Activated CD8-positive, alpha-beta memory T cell treated with anti-CD3 and anti-CD28 coated beads for 4 hours (primary cell): ENCODE measurements around the gene RTBDN.
A peak's percentile ranks its signal among the peaks of the same experiment; 100 is the strongest.

Experiments
- DNase-seq, 2 donors: peaks; one replicate each; pipeline ENCODE4 v3.0.0-alpha.2; 2020; ENCODE audit warnings: low read depth in 2 of 2

Gene RTBDN

DNA sequence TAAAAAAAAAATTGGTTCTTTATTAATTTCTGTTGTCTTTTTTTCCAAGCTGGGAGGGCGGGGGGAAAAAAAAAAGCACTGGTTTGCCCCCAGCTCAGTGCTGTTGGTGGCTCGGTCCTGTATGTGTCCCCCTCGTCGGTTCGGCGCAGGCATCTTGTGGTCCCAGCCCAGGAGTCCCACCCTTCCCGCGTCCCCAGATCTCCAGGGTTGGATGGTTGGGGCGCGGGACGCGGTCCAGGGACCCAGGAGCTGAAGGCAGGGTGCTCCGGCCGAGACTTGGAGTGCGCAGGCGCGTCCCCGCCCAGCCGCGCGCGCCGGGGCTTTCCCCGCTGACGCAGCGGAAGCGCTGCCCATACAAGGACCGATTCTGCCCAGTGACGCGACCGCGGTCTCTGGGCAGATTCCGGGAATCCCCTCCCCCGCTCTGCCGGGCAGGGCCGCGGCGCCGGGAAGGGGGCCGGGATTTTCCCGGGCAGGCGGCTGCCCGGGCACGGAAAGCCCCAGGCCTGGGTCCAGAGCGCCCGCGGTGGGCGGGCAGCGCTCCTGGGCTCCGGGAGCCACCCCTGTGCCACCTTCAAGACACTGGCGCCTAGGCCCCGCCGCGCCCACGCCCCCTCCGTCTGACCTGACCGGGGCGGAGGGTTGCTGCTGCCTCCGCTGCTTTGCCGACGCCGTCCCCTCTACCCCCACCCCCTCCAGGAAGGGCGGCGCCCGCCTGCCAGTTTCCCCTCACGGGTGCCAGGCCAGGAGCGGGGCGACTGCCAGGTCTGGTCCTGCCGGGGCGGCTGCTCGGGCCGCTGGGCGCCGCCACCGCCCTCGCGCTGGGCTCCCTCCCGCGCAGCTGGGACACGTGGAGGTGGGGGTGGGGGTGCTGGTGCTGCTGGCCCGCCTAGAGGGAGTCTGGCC is 40.8 kb downstream of the RTBDN start:
- peak; percentile 89 for DNase-seq

DNA sequence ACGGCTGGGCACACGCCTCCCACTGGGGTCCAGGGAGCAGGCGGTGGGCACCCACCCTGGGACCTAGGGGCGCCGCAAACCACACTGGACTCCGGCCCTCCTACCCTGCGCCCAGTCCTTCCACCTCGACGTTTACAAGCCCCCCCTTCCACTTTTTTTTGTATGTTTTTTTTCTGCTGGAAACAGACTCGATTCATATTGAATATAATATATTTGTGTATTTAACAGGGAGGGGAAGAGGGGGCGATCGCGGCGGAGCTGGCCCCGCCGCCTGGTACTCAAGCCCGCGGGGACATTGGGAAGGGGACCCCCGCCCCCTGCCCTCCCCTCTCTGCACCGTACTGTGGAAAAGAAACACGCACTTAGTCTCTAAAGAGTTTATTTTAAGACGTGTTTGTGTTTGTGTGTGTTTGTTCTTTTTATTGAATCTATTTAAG is 41.5 kb downstream of the RTBDN start:
- no peak for DNase-seq

DNA sequence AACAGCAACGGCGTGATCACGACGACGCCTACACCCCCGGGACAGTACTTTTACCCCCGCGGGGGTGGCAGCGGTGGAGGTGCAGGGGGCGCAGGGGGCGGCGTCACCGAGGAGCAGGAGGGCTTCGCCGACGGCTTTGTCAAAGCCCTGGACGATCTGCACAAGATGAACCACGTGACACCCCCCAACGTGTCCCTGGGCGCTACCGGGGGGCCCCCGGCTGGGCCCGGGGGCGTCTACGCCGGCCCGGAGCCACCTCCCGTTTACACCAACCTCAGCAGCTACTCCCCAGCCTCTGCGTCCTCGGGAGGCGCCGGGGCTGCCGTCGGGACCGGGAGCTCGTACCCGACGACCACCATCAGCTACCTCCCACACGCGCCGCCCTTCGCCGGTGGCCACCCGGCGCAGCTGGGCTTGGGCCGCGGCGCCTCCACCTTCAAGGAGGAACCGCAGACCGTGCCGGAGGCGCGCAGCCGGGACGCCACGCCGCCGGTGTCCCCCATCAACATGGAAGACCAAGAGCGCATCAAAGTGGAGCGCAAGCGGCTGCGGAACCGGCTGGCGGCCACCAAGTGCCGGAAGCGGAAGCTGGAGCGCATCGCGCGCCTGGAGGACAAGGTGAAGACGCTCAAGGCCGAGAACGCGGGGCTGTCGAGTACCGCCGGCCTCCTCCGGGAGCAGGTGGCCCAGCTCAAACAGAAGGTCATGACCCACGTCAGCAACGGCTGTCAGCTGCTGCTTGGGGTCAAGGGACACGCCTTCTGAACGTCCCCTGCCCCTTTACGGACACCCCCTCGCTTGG is 42.1 kb downstream of the RTBDN start:
- peak; percentile 66 to 74 for DNase-seq

DNA sequence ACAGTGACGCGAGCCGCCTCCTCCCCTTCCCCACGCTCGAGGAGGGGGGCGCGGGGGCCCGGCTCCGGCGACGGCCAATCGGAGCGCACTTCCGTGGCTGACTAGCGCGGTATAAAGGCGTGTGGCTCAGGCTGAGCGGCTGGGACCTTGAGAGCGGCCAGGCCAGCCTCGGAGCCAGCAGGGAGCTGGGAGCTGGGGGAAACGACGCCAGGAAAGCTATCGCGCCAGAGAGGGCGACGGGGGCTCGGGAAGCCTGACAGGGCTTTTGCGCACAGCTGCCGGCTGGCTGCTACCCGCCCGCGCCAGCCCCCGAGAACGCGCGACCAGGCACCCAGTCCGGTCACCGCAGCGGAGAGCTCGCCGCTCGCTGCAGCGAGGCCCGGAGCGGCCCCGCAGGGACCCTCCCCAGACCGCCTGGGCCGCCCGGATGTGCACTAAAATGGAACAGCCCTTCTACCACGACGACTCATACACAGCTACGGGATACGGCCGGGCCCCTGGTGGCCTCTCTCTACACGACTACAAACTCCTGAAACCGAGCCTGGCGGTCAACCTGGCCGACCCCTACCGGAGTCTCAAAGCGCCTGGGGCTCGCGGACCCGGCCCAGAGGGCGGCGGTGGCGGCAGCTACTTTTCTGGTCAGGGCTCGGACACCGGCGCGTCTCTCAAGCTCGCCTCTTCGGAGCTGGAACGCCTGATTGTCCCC is 42.9 kb downstream of the RTBDN start, which contains the start of gene JUNB:
JUNB (plus strand) TSS at position 142 of the 706 bp plus-strand sequence; CDS start at position 428, 286 bp downstream.
- peak; percentile 95 to 96 for DNase-seq

DNA sequence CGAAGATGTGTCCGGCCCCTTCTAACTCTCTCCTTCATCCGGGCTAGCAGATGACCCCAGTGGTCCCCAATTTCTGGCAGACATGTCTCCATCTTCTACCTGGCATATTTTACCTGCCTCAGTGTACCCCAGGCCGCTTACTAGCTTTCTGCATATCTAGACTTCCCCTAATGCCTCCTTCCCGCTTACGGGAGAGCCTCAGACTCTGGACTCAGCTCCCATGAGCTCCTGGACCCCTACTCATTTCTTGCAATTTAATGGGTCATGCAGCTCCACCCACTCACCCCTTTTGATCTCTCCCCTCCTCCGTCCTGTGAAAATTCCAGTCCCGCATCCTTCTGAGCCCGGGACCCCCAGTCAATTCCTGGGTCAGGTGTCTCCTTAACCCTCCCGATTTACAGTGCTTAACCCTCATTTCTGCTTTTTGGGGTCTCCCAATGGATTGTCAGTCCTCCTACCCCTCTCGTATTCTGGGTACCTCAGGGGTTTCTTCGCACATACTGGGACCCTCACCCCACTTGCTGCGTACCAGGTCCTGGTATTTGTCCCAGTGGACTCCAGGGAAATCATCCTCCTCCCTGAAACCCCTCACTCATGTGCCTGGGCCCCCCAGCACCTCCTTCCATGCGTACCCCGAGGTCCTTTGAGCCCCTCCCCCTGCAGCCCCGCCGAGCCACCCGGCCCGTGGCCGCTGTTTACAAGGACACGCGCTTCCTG is 43.6 kb downstream of the RTBDN start:
- DNase-seq = no peak

DNA sequence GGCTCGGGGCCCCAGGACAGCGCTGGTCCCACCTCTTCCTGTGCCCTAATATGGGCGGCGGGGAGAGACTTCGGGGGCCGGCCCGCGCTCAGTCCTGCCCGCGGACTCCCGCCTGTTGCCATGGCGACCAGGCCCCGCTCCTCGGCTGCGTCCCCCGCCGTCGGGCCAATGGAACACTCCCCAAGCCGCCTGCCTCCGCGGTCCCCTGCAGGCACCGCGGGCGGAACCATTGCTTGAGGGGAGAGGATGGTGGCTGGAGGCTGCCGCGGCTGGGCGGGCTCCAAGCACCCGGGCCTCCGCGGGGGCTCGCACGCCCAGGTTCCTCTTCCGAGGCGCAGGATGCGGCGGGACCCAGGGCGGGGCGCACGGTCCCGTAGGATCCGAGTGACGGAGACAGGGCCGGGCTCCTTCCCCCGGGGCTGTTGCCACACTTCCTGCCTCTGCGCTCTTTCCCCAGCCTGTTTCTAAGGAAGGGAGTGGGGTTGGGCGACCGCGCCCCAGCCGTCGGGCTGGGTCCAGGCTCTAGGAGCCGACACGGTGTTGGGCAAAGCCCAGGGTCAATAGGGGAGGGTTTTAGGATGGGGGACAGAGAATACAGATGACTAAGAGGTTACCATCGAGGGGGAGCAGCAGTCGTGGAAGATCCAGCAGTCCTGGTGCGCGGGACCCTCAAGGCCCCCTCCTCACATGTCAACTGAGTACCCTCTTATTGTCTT is 44.3 kb downstream of the RTBDN start:
- peak; percentile 79 to 82 for DNase-seq

DNA sequence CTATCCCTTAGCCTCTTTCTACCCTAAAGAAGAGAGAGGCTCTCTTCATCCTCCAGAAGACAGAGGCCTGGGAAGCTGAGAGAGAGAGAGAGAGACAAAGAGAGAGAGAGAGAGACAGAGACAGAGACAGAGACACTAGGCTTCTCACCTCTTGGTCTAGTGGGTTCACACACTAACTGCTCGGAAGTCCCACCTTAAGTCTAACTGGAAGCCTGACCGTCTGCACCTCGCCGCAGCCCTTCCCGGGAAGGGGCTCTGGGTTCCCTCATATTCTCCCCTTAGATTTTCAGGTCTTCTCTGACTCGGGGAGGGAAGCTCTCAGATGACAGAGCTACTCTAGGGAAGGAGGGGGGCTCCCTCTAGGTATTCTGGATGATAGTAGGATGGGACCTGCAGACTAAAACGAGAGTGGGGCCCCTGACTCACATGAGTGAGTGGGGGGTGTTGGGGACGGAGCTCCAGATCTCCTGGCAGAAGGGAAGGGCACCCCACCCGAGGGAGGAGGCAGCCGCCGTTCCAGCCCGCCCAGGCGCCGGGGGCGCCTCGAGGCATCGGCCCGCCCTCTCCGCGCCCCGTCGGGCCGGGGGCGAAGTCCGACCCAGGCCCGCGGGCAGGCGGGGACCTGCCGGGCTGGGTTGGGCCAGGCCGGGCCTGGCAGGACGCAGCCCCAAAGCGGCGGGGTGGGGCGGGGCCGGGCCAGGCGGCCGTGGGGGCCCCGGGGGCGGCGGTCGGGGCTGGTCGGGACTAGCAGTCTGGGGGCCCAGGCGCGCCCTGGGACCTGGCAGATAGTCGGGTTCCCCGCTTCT is 45.1 kb downstream of the RTBDN start:
- no peak for DNase-seq

DNA sequence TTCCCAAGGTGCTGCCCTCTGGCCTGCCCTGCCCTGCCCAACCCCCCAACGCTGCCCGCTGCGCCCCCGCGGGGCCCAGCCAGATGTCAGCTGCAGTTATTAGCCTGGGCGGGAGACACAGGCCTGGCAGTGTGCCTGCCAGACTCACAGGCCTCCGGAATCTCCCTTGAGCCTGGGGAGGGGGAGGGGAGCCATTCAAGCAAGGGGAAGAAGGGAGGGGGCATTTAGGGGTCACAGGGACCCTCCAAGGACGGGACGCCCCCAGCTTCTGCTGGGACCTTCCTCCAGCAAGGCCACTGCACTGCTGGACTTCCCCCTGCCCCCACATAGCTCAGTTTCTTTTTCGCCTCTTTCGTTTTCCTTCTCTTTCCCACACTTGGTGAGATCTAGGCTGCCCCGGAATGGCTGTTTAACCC is 45.7 kb downstream of the RTBDN start:
- no peak for DNase-seq

DNA sequence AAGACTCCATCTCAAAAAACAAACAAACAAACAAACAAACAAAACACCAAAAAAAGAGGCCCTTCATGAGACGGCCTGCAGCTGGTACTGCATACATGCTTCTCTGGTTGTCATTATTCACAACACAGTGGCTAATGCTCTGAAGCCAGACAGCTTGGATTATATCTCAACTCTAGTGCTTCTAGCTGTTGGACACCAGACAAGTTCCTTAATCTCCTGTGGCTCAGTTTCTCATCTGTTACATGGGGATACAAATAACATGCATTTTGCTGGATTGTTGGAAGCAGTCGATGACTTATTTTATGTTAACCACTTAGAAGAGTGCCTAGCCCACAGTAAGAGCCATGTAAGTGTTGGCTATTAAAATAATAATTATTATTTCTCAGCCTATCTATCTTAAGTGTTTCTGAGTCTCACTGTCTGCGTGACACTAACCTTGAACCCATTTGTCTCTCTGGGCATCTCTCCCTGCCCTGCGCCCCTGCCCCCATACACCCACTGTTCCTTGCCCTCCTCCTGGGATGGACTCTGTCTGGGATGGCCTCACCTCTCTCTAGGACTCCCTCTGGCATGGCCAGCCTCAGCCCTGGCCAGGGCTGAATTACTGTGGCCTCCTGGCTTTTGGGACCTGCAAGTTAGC is 46.2 kb downstream of the RTBDN start:
- no peak for DNase-seq

DNA sequence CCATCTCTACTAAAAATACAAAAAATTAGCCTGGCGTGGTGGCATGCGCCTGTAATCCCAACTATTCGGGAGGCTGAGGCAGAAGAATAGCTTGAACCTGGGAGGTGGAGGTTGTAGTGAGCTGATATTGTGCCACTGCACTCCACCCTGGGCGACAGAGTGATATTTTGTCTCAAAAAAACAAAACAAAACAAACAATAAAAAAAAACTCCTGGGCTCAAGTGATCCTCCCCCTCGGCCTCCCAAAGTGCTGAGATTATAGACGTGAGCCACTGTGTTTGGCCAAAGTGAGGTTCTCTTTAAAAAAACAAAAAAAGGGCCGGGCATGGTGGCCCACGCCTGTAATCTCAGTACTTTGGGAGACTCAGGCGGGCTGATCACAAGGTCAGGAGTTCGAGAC is 46.9 kb downstream of the RTBDN start:
- no peak for DNase-seq

DNA sequence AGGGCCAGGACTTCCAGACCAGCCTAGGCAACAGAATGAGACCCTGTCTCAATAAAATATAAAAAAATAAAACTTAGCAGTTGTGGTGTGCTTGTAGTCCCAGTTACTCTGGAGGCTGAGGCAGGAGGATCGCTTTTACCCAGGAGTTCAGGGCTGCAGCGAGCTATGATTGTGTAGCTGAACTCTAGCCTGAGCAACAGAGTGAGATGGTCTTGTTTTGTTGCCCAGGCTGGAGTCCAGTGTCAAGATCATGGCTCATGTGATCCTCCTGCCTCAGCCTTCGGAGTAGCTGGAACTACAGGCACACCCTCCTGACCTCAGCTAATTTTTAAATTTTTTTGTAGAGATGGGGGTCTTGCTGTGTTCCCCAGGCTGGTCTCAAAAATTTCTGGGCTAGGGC is 47.4 kb downstream of the RTBDN start:
- no peak for DNase-seq

DNA sequence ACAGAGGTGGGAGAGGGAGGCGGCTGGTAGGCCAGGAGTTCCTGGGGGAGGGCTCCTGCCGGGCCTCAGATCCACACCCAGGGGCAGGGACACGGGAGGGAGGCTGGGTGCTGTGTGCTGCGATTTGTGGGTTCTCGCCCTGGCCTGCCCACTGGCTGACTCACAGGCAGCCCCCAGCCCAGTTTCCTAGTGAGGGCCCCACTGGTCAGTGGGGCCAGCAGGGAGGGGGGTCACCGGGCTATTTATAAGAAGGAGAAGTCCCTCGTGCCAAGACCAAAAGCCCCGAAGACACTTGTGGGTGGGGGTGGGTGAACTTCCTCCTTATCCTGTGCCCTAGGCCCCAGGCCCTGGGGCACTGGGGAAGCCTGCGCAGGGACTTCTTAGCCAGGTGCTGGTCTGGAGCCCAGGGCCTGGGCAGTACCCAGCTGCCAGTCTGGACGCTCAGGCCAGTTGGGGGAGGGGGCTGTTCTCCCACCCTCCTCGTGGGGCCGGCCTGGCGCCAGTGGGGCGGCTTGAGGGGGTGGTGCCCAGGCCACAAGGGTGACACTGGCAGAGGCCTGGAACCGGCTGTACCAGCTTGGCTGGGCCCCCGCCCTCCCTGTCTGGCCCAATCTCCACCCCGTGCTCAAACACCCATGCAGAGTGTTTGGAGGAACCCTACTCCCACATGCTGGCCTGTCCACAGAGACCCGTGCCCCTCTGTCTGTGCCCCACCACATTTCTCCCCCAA is 48.1 kb downstream of the RTBDN start:
- DNase-seq = no peak

DNA sequence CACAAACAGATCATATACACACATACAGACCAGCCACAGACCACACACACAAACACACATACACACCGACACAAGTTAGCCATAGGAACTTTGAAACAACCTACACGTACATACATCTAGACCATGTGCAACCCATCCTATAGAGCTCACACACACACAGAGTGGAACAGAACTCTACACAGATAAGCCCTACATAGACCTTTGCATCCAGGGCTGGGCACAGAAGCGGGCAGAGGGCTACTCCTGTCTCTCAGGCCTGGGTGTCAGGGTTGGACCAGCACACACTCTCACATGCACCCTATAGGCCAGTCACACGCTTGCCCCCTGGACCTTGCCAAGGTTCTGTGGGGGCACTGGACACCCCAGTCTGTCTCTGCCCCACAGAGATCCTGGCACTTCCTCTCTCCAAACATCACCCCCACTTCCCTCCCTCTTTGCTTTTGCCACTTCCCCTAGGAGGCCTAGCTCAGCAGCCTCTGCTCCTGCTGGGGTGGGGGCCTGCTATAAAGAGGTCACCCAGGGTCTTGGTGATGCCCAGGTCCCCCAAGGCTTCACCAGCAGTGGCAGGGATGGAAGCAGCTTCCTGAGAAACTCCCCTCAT is 48.8 kb downstream of the RTBDN start:
- no peak for DNase-seq

DNA sequence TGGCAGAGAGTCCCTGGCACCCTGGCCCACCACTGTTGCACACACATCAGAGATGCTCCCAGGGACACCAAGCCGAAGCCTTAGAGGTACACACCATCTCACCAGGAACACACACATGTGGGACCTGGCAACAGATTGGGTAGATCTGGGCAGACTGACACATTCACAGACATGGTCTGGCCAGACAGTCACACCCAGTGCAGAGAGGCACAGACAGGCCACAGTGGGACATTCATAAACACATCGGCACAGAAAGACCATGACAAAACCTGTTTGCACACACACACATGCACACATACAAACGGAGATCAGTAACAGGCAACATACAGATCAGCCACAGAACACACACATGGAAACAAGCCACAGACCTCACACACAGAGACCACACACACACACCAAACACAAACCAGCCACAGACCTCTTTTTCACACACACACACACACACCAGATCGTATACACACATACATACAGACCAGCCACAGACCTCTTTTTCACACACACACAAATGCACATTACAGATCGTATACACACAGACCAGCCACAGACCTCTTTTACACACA is 49.4 kb downstream of the RTBDN start:
- no peak for DNase-seq

DNA sequence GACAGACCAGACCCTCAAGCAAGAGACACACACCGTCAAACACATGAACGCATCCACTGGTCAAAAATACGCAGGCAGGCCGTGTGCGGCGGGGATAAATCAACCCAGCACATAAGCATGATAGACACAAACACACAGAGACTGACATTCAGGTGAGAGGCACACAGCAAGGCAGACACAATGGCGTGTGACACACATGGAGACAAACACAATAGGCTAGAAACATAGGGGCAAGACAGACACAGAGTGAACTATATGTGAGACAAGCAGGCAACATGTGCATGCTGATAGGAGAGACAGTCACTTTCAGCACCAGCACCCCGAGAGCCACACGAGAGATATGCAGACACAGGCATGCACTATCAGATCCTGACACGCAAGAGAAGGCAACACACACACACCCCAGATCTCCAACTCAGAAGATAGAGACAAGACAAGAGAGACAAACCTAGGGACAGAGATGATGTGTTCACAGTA is 49.9 kb downstream of the RTBDN start:
- no peak for DNase-seq

DNA sequence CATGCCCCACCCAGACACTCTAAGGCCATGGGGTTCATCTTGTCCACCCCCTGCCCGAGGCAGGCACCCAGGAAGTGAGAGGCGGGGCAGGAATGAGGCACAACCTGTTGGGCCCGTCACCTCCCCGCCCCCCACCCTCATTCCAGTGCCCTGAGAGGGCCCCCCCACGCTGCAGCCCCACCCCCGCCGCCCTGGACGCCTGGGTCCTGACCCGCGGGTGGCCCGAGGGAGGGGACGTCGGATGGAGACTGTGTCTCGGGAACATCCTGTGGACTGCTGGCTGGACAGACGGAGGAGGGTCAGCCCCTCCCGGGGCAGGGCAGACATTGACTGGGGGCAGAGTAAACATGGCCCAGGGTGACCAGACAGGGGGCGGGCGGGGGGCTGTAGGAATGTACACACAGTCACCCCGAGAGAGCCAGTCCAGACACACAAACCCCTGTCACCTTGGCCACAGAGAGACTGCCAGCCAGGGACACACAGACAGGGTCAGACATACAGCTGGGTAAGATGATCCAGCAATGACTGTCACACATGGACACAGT is 50.5 kb downstream of the RTBDN start:
- DNase-seq = no peak

DNA sequence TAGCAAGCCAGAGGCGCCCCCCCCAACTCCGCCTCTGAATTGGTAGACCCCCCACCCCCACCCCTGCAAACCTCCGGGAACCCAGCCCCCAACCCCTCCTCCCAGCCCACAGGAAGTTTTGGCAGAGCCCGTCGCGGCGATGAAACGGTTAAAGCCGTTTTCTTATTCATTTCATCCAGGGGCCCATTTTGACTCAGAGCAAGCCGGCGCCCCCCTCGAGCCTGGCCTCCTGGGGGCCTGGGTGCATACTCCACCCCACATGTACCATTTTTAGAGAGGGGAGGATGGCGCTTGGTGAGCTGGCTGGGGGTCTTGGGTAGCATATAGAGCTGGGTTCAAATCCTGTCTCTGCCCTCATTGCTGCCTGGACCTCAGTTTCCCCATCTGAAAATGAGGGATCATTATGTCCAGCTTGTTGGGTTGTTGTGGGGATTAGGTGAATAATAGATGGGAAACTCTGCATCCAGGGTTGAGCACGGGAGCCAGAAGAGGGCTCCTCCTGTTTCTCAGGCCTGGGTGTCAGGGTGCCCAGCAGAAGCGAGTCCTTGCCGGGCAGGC is 51.0 kb downstream of the RTBDN start:
- no peak for DNase-seq
